HG03457 (cell line): ENCODE results near the gene KCNH2.

Experiments used
- ATAC-seq: cut with Tn5 transposase; IDR thresholded peaks from one replicate; pipeline ENCODE4 v1.9.1; 2021; ENCODE audit warnings: moderate number of reproducible peaks; ENCODE audit not compliant: unreplicated experiment

KCNH2 gene

DNA sequence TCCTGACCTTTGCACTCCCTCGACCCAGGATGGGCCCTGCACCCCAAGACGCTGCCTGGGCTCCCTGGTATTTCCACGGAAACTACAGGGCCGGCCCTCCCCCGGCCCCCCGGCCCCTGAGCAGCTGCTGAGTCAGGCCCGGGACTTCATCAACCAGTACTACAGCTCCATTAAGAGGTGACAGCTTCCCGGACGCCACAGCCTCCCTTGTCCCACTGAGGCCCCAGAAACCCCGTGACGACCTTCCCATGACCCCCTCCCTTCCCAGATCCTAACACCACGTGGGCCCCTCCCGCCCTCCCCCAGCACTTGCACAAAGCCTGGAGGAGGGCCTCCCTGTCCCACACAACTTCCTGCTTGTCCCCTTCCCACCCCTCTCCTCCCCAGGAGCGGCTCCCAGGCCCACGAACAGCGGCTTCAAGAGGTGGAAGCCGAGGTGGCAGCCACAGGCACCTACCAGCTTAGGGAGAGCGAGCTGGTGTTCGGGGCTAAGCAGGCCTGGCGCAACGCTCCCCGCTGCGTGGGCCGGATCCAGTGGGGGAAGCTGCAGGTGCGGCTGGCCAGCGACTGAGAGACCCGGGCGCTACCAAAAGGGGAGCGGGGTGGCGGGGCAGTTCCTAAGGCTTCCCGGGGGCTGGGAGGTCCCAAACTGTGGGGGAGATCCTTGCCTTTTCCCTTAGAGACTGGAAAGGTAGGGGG lies 18.4 kb upstream of the KCNH2 start:
- no peak for ATAC-seq

- ATAC-seq: no peak
Observed at GRCh38 chr7:150994838-150995510, 16.9 kb upstream of the KCNH2 start.

DNA sequence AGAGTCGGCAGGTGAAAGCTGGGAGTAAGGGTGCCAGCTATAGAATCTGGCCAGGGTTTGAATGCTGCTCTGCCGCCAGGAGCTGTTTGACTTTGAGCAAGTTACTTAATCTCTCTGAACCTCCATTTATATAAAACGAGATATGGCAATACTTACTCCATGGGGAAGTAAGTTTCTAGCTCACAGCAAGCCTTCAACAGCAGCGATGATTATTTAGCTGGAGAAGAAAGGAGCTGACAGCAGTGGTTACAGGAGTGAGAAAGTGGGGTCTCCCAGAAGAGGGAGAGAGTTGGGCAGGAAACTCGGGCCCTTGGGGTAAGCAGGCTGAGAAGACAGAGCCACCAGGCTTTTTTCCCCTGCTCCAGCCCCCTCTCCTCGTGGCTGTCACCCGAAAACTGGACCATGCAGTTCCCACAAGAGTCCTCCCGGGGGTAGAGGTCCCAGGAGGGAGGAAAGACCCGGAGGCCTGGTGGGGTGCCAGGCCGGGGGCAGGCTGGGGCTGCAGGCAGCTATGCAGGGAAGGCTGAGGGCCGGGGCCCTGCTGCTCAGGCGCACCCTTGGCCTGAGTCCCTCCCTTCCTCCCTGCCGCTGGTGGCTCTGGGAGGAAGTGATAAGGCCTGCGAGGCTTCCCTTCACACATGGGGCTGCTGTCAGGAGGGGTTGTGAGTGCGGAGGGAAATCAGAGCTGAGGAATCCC lies 16.2 kb upstream of the KCNH2 start:
- ATAC-seq: no peak

GRCh38 chr7:150993511-150993910 lies 15.4 kb upstream of the KCNH2 start:
- ATAC-seq: no peak

- no peak for ATAC-seq
Observed at GRCh38 chr7:150992833-150993302, 14.7 kb upstream of the KCNH2 start.

- no peak for ATAC-seq
Observed at GRCh38 chr7:150992051-150992640, 14.0 kb upstream of the KCNH2 start.

GRCh38 chr7:150990416-150991186 lies 12.5 kb upstream of the KCNH2 start, which contains the start of gene NOS3:
Gene NOS3, plus strand, starts transcription at chr7:150991017. Its CDS starts 2,787 bp downstream, at chr7:150993804.
- no peak for ATAC-seq

GRCh38 chr7:150989456-150989855 lies 11.3 kb upstream of the KCNH2 start:
- ATAC-seq: no peak

GRCh38 chr7:150988230-150989226 lies 10.4 kb upstream of the KCNH2 start:
- ATAC-seq: no peak

DNA sequence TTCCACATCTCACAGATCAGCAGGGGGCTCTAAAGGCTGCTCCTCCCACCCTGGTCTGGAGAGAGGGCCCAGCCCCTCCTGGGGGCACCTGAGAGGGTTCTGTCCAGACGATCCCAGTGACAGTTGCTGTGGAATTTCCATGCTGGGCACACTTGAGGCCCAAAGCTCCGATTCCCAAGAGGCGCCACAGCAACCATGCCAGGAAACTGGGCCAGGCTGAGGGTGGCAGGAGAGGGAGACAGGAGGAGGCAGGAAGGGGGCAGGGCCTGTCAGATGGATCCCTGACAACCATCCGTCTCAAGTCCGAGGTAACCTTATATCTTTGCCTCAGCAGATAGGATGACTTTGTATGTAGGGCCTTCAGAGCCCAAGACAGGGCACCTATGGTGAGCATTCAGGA lies 8.4 kb upstream of the KCNH2 start:
- ATAC-seq: no peak

GRCh38 chr7:150986099-150986512 lies 8.0 kb upstream of the KCNH2 start:
- ATAC-seq: no peak

DNA sequence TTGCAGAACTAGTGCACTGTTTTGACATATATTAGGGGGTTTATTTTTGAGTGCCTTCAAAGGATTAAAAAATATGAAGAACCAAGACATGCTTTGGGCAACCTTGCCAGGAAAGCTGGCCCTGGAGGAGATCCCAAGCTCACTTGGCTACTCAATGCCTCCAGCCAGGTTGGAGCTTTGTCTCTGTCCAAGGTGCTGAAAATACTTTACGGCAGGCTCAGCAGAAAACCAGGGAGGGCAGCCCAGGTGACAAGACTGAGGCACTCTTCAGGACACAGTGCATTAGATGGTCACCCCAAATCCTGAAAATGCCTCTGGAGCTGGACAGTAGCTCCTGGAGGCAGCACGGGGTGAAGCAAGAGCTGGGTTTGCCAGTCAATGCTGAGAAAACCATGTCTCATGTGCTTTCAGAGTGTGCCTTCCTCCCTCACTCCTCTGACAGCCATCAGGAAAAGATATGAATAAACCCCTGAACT lies 5.8 kb upstream of the KCNH2 start:
- no peak for ATAC-seq

DNA sequence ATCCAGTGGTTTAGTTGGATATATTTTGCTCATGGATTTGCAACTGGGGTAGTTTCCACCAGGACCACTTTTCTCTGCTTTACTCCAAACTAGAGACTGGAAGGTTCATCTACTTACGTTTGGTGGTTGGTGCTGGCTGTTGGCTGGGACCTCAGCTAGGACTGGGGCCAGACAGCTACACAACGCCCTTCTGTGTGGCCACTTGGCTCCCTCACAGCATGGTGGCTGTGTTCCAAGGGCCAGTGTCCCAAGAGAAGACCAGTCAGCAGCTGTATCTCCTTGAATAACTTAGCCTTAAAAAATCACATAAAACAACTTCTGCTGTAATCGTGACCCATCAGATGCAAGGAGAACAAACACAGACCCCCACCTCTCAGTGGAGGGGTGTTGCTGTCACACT lies 4.2 kb upstream of the KCNH2 start:
- no peak for ATAC-seq

DNA sequence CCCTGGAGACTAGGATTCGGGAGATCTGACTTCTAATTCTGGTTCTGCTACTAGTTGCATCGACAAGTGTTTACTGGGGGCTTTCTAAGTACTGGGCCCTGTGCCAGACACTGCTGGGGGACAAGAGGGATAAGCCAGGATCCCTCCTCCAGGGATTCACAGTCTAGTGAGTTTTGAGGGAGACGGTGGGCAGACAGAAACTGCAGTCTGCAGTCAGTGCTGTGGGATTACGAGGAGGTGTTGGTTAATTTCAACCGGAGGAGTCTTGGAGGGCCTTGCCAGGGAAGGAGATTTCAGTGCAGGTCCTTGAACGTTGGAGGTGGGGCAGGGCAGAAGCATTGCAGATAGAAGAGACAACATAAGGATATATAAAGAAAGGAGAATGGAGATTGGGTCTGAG lies 3.5 kb upstream of the KCNH2 start:
- no peak for ATAC-seq

DNA sequence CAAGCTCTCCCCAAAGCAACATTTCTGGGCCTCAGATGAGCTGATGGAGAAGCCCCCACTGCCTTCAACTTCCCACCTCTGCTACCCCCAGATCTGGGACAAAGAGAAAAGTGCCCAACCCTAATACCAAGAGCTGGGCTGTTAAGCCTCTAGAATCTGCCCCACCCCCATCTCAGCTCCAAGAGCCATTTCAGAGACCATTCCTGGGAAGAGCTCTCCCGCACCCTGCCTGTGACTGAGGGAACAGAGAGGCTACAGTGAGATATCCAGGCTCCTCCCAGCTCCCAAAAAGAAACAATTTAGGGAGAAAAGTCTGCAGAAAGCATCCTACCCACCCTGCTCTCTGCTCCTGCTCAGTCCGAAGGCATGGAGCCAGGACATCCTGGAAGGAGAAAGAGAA lies 2.5 kb upstream of the KCNH2 start:
- no peak for ATAC-seq

DNA sequence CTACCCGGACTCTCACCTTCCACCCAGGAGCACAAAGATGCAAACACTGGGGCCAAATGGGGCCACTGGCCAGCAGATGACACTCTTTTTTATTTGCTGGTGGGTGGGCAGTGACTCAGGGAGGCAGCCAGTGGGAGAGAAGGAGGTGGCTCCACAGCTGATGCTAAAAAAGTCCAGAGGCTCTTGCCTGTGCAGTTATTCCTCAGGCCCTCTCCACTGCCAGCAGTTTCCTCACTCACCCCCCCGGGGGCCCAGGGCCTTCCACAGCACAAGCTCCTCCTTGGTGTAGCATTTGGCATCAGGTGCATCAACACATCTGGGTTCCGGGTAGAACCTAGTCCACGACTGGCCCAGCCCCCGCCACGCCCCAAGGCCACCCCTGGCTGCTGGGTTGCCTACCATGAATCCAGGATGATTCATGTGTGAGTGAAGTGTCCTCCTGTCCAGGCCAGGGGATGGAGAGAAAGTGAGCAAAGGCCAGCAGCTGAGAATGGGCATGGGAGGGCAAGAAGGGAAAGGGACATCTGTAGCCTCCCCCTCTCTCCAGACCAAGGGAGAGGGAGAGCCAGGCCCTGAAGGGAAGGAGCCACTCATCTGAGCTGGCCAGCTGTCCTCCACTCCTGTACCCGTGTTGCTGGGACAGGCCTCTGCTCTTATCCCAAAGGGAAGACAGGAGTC lies 1.7 kb upstream of the KCNH2 start:
- ATAC-seq: no peak

DNA sequence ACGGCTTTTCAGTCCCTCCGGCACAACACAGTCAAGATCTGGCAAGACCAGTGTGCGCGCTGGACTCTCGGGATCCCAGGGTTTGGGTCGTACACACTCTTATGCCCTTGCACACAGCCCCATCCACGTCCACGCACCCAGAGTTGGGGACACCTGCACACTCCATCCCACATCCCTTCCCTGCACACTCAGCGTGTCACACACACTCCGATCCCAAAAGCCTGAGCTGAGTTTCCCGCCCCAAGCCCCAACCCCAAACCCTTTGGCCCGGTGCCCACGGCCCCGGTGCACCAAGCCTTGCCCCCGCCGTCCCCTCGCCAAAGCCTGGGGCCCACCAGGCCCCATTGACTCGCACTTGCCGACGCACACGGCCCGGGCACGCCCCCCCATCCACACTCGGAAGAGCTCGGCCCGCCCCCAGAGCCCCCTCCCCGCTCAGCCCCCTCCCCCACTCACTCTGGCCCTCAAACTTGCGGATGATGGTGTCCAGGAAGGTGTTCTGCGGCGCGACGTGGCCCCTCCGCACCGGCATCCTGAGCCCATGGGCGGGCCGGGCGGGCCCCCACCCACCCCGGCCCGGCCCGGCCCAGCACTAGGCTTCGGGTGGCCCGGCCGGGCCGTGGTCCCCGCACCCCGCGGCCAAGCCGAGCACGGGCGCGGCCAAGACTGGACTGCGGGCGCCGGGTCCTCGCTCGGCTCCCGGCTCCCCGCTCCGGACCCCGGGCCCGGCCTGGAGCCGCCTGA lies 567 bp downstream of the KCNH2 start:
- ATAC-seq: no peak
